ENCODE data around the gene LCE1F.

The LCE1F gene

DNA sequence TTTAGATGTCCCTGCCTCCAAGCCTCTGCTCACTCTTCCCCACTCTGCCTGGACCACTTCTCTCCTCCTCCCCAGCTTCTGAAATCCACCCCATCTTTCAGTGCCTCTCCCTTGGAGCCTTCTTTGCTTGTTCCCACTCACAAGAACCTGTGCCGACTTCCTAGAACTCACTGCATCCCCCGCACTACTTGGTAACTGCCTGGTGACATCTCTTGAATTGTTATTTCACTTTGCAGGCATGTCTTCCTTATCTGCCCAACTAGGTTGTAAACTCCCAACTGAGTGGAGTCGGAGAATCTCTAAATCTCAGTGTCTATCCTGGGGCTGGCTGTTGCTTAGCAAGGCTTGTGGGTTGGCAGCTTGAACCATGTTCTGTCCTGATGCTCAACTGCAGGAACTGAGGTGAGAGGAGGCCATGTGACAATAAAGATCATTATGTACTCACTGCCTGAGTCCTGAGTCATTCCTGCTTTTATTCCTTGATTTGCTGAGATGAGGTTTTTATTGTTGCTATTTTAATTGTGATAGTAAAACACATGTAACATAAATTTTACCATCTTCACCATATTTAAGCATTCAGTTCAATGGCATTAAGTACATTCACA is 13.2 kb upstream of the LCE1F start:
- no peak overlapping the region for H3K27ac ChIP-seq (ENCODE audit: poor library complexity, severe bottlenecking)
- TF ChIP-seq, protein P1, sequence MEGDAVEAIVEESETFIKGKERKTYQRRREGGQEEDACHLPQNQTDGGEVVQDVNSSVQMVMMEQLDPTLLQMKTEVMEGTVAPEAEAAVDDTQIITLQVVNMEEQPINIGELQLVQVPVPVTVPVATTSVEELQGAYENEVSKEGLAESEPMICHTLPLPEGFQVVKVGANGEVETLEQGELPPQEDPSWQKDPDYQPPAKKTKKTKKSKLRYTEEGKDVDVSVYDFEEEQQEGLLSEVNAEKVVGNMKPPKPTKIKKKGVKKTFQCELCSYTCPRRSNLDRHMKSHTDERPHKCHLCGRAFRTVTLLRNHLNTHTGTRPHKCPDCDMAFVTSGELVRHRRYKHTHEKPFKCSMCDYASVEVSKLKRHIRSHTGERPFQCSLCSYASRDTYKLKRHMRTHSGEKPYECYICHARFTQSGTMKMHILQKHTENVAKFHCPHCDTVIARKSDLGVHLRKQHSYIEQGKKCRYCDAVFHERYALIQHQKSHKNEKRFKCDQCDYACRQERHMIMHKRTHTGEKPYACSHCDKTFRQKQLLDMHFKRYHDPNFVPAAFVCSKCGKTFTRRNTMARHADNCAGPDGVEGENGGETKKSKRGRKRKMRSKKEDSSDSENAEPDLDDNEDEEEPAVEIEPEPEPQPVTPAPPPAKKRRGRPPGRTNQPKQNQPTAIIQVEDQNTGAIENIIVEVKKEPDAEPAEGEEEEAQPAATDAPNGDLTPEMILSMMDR (IDR thresholded peaks at IDR 0.05; ENCODE audit: poor library complexity, severe bottlenecking), result no peak
- DNase-seq (ENCODE audit: low spot score) (no peak), ATAC-seq (ENCODE audit: low read depth) (no peak)
- no peaks in the 10 kb centered on the region for H3K36me3 ChIP-seq (ENCODE audit: low read depth)
- H3K4me3 ChIP-seq (ENCODE audit: severe bottlenecking), result no peak overlapping the region
- peaks cover 25% of the 10 kb centered on the region for H3K4me1 ChIP-seq (ENCODE audit: insufficient read depth, poor library complexity, severe bottlenecking)
- no peaks in the 10 kb centered on the region for H3K27me3 ChIP-seq (ENCODE audit: insufficient read depth, poor library complexity, severe bottlenecking)
- H3K9me3 ChIP-seq (ENCODE audit: severe bottlenecking), result no peaks in the 10 kb centered on the region

DNA sequence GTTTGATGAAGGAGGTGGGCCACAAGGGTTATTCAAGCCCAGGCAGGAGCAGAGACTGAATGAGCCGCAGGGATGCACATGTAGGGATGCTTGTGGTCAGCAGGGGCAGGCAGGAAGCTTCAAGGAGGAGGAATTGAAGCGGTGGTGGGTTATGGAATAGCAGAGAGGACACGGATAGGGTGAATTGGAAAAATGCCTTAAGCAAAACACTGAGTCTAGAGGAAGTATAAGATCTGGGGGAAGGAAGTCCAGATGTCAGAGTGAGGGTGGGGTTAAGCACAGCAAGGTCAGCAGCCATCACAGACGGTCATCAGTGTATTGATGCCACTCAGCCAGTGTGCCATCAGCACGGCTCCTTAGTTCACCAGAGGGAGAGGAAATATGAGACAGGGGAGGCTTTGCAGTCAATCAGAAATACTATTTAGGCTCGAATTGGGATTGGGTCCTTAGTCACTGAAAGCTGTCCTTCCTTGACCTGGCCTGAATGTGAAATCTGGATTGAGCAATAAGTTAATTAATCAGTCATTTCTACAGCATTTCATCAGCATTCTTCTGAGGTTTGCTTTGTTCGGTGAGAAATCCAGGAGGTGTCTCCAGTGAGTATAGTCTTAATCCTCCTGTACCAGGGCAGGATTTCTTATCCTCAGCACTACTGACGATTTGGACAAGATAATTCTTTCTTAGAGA is 6.0 kb upstream of the LCE1F start:
- no peak for DNase-seq (ENCODE audit: low spot score)
- peak; percentile 79 for ATAC-seq (ENCODE audit: low read depth)
- H3K4me3 ChIP-seq (ENCODE audit: severe bottlenecking), result no peak overlapping the region

GRCh38 chr1:152770411-152770810 is 4.5 kb upstream of the LCE1F start:
- Histone ChIP-seq H3K4me1 (ENCODE audit: insufficient read depth, poor library complexity, severe bottlenecking) (peaks cover 18% of the 10 kb centered on the region), H3K27ac (ENCODE audit: poor library complexity, severe bottlenecking) (peak overlapping the region; percentile 42), H3K9me3 (ENCODE audit: severe bottlenecking) (no peaks in the 10 kb centered on the region), H3K27me3 (ENCODE audit: insufficient read depth, poor library complexity, severe bottlenecking) (no peaks in the 10 kb centered on the region), H3K4me3 (ENCODE audit: severe bottlenecking) (no peak overlapping the region), H3K36me3 (ENCODE audit: low read depth) (no peaks in the 10 kb centered on the region)
- TF ChIP-seq, protein P1 (IDR thresholded peaks at IDR 0.05; ENCODE audit: poor library complexity, severe bottlenecking), result no peak
- DNase-seq (ENCODE audit: low spot score) (no peak), ATAC-seq (ENCODE audit: low read depth) (peak; percentile 24; the same call in 1 of the 3 replicates)

More for the DNA sequence above, 6.0 kb upstream of the LCE1F start:
- Histone ChIP-seq H3K9me3 (ENCODE audit: severe bottlenecking) (no peaks in the 10 kb centered on the region), H3K27ac (ENCODE audit: poor library complexity, severe bottlenecking) (peak overlapping the region; percentile 42), H3K36me3 (ENCODE audit: low read depth) (no peaks in the 10 kb centered on the region), H3K27me3 (ENCODE audit: insufficient read depth, poor library complexity, severe bottlenecking) (no peaks in the 10 kb centered on the region), H3K4me1 (ENCODE audit: insufficient read depth, poor library complexity, severe bottlenecking) (peaks cover 18% of the 10 kb centered on the region)
- TF ChIP-seq, protein P1 (IDR thresholded peaks at IDR 0.05; ENCODE audit: poor library complexity, severe bottlenecking), result peak; percentile 23

DNA sequence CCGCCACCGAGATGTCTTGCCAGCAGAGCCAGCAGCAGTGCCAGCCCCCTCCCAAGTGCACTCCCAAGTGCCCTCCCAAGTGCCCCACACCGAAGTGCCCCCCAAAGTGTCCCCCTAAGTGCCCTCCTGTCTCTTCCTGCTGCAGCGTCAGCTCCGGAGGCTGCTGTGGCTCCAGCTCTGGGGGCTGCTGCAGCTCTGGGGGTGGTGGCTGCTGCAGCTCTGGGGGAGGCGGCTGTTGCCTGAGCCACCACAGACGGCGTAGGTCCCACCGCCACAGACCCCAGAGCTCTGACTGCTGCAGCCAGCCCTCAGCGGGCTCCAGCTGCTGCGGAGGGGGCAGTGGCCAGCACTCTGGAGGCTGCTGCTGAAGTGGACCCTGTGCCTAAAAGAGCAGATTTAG is 1.4 kb downstream of the LCE1F start:
- no peaks in the 10 kb centered on the region for H3K4me1 ChIP-seq (ENCODE audit: insufficient read depth, poor library complexity, severe bottlenecking)
- H3K9me3 ChIP-seq (ENCODE audit: severe bottlenecking), result no peaks in the 10 kb centered on the region
- no peaks in the 10 kb centered on the region for H3K27me3 ChIP-seq (ENCODE audit: insufficient read depth, poor library complexity, severe bottlenecking)
- TF ChIP-seq, protein P1 (IDR thresholded peaks at IDR 0.05; ENCODE audit: poor library complexity, severe bottlenecking), result no peak
- H3K36me3 ChIP-seq (ENCODE audit: low read depth), result no peaks in the 10 kb centered on the region
- DNase-seq (ENCODE audit: low spot score) (no peak), ATAC-seq (ENCODE audit: low read depth) (no peak)
- H3K4me3 ChIP-seq (ENCODE audit: severe bottlenecking), result no peak overlapping the region
- H3K27ac ChIP-seq (ENCODE audit: poor library complexity, severe bottlenecking), result no peak overlapping the region

All from RWPE2 (cell line).